PC-3 (cell line): ENCODE results near the gene LSM3.

Experiments used
- EZH2 ChIP-seq: fragments of 300-600 bp; sonication (generic); IDR thresholded peaks from one replicate; pipeline ENCODE4 v1.6.1; 2017; ENCODE audit warnings: antibody characterized with exemption, mild to moderate bottlenecking, low read length; ENCODE audit not compliant: unreplicated experiment
- TF ChIP-seq, protein P1 (sequence below): fragments of 300-600 bp; sonication (generic); conservative IDR thresholded peaks from 2 replicates; pipeline ENCODE4 v1.5.1; 2017; ENCODE audit warnings: antibody characterized with exemption, low read depth, mild to moderate bottlenecking, low read length

DNA sequence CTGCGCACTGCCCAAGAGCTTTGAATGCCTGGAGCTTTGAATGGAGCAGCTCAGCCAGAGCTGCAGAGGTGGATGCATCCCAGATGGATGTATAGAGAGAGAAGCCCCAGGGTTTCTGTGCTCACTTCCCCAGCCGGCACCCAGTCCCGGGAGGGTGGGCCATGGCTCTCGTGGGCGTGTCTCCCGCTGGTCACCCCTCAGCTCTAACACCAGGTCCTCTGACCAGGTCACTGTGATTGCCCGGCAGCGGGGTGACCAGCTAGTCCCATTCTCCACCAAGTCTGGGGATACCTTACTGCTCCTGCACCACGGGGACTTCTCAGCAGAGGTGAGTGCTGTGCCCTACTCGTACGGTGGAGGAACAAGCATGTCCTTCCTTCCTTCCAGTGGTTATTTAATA lies 43.0 kb upstream of the LSM3 start:
- no peak for TF ChIP-seq EZH2
- TF ChIP-seq, protein P1, sequence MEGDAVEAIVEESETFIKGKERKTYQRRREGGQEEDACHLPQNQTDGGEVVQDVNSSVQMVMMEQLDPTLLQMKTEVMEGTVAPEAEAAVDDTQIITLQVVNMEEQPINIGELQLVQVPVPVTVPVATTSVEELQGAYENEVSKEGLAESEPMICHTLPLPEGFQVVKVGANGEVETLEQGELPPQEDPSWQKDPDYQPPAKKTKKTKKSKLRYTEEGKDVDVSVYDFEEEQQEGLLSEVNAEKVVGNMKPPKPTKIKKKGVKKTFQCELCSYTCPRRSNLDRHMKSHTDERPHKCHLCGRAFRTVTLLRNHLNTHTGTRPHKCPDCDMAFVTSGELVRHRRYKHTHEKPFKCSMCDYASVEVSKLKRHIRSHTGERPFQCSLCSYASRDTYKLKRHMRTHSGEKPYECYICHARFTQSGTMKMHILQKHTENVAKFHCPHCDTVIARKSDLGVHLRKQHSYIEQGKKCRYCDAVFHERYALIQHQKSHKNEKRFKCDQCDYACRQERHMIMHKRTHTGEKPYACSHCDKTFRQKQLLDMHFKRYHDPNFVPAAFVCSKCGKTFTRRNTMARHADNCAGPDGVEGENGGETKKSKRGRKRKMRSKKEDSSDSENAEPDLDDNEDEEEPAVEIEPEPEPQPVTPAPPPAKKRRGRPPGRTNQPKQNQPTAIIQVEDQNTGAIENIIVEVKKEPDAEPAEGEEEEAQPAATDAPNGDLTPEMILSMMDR = no peak
